HG03135 (cell line): ENCODE data around the gene PRKCA.

Source experiments
- ATAC-seq: cut with Tn5 transposase; IDR thresholded peaks from one replicate; pipeline ENCODE4 v1.9.1; 2021; ENCODE audit warnings: mild to moderate bottlenecking, moderate library complexity; ENCODE audit not compliant: unreplicated experiment

Gene PRKCA

DNA sequence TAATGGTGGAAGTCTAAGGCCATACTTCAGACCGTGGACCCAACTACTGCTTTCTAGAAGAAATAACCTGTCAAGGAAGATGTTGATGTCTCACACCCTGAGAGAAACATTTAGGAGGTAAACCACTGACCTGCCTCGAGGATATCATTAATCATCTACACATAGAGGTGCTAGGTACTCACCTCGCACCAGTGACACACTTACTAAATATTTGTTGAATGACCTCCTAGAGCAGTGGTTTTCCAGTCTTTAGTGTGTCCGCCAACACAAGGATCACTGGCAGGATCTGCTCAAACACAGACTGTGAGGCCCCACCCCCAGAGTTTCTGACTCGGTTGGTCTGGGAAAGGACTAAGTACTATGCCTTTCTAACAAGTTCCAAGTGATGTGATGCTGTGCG, 335.1 kb downstream of the PRKCA start:
- no peak for ATAC-seq

DNA sequence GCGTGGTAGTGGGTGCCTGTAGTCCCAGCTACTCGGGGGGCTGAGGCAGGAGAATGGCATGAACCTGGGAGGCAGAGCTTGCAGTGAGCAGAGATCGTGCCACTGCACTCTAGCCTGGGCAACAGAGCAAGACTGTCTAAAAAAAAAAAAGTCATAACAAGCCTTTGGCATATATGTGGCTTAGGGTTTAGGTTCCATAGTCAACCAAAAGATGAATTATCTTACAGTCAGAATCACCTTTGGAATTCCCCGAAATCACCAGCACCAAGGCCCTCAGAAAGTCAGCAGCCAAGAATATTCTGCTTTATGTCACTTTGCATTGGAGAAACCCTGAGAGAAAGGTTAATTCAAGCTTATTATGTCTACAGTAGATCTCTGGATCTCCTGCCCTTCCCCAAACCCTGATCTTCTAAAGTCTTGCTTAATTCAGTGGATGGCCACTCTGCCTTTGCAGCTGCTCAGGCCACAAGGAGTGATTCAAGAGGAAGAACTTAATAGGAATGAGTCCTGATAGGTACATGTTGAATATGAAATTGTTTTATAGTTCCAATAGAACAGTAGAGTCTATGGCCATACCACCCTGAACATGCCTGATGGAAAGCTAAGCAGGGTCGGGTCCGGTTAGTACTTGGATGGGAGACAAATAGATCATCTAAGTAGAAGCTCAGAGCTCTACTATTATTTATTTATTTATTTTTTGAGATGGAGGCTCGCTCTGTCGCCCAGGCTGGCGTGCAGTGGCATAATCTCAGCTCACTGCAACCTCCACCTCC, 336.5 kb downstream of the PRKCA start:
- no peak for ATAC-seq

DNA sequence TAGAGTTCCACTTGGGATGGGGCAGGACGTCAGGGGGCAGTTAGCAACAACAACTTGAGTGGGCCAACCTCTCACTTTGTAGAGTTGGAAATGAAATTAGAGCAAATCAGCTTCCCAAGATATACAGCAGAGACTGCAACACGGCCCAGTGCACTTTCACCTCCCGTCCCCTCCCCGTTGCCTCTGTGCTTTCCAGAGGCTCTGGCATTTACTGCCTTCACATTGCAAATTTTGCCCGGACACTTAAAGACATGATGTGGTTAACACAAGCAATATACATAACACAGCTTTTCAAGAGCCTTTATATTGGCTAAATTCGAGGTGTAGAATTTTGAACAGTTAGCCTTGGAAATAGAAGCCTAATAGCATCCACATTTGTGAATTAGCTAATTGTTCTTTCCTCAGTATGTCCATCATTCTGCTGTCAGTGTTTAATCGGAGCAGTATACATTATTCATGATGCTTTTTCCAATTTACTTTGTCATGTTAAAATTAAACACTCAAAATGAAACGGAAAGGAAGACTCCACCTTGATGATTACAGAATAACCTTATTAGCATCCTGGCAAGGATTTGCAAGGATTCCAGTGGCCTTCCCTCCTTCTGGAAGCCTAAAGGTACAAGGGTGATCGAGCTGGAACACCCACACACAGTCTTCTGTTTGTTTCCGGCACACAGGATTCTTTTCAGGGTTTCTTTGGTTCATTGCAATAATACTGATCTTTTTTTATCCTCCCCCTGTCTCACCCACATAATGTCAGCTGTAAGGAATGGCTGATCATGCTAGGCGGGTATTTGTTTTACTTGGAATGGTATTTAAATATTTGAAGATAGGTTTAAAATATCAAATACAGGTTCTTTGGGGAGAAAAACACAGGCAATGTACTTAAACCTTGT, 341.6 kb downstream of the PRKCA start:
- no peak for ATAC-seq

DNA sequence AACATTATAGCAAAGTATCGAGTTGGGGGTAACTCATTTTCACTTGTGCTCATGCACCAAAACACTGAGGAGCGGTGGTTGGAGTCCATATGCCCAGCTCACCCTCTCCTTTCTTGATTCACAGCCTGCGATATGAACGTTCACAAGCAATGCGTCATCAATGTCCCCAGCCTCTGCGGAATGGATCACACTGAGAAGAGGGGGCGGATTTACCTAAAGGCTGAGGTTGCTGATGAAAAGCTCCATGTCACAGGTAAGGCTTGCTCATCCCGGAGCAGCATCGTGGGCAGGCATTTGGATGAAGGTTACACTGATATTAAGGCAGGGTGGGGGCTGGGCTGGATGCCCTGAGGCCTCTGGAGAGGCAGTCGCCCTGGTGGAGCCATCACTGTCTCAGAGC, 342.8 kb downstream of the PRKCA start:
- no peak for ATAC-seq

DNA sequence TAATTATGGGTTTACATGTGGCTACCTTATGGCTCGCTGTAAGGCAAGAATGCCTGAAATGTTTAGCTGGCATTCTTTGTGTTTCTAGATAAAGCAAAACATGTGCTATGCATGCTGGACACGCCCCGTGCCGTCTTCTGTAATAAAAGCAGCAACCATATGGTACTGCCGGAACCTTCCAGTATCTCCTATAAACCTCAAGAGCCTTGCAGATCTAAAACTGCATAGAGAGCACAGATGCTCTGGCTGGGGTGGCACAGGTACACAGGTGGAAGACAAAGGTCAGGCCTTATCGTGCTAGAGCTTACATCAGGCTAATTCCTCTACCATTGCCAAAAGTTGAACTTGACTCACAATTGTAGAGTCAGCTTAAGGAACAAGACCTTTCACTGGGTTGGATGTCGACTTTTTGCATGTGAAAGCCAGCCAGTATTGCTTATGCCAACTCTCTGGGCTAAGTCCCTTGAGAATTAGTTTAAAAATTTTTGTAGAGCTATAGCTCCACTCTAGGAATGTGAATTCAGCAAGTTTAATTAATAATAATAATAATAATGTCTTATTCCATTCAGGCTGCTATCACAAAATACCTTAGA, 345.1 kb downstream of the PRKCA start:
- no peak for ATAC-seq

DNA sequence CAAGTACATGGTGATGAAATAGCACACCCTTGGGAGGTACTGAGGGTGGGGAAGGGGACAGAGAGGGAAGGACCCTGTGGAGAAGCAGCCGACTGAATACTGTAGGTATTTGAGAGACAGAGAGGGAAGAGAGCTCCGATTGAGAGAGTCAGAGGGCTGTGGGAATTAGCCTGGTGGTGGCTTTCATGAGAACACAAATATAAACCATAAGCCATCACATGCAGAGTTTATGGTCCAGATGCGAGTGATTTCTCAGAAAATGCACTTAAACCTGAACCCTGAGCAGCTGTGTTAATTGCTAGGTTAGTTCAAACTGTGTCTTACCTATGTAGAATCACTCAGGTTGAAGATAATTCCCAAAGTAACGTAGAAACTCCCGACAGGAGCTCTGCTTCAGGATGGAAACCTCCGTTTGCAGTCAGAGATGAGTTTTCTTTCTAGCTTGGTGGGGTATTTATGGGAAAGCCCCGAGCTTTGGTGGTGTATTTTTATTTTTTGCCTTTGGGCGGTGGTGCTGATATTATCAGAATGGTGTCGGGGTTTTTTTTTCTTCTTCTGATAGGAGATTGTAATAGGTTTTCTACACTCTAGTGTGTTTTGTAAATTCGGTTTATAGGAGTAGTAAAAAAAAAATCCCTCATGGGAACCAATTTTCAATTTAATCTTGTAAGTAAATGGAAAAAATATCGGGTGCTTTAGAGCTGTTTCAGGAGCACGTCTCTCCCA, 347.6 kb downstream of the PRKCA start:
- ATAC-seq: no peak

DNA sequence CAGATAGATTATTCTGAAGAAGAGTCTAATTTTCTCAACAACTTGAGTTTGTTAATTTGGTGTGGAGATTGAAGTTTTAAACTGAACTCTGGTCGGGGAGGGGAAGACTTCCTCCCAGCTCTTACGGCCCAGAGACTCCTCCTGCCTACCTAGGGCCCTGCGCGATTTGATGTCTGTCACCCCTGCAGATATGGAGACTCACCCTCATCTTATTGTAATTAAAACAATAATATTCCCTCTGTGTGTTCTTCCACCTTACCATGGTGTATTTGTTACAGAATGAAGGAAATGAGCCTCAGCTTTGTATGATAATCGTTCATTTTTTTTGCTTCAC, 348.1 kb downstream of the PRKCA start:
- ATAC-seq: no peak

DNA sequence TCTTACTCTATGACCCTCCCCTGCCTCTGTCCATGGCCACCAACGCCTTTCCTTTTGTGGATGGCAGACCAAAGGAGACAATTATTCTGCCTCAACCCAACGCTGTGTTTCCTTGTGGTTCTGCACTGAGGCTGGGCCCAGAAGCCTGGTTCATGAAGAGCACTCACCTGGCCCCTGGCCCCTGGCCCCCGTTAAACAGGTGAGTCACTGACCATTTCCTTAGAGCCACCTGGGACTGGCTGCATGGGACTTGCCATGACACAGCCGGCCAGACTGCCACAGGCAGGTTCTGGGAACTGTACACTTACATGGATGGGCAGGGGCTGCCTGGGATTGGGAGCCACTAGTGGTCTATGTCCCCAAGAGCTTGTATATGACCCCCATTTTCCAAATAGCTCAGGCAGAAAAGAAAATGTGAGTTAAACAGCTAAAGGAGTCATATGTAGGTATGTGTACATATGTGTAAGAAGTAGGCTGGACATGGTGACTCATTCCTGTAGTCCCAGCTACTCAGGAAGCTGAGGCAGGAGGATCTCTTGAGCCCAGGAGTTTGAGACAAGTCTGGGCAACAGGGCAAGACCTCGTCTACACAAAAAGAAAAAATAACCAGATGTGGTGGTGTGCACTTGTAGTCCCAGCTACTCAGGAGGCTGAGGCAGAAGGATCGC, 350.6 kb downstream of the PRKCA start:
- no peak for ATAC-seq

DNA sequence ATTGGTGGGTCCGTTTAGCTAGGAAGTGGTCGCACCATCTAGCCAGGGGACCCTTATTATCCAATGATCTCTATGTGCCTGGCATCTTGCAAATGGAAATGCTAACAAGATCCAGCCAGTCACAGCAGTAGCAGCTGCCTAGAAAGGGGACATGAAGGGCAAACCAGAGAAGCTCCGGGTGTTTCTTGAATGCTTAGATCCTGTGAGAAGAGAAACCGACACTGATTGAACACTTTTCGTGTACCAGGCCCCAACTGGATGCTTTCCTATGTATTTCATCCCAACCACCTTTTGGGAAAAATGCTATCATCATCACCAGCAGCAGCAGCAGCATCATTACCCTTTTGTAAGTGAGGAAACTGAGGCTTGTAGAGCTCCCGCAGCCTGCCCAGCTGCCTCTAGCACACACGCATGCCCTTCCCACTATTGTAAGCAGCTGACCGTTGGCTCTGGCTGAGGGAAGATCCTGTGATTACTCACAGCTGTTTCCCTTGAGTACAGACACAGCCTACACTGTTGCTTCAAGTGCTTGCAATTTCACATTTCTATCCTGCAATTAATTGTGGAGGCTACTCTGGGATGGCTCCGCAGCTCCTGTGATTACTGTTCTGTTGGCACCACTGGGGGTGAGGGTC, 351.8 kb downstream of the PRKCA start:
- no peak for ATAC-seq

DNA sequence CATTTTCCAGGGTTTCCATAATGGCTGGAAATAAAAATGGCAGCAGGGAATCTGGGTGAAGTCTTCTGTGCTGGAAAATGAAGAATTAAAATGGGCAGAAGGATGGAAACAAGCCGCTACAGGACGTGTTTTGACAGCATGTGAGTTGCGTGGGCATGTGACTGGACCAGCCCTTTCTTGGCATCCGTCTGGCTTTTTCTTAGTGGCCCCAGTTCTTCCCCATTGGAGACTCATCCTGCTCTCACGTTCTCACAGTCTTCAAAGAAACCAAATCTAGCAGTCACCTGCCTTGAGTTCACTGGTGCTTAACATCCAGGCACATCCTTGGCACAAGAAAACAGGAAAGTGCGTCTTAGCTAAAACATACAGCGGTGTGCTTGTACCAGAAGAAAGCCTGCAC, 352.4 kb downstream of the PRKCA start:
- ATAC-seq: no peak

DNA sequence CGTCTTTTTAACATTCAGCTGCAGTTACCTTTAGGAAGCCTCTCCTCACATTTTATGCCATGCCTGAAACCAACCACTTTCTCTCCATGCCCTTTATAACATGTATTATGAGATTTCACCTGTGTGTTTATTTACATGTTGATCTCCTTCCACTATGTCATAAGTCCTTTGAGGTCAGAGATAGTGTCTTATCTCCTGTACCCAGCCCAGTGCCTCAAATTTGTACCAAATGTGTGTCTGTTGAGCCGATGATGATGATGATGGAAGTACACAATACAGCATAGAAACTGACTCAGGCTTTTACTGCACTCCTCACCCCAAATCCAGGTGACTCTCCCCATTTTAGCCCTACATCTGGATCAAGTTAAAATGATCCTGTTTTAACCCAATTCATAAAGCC, 353.0 kb downstream of the PRKCA start:
- no peak for ATAC-seq

DNA sequence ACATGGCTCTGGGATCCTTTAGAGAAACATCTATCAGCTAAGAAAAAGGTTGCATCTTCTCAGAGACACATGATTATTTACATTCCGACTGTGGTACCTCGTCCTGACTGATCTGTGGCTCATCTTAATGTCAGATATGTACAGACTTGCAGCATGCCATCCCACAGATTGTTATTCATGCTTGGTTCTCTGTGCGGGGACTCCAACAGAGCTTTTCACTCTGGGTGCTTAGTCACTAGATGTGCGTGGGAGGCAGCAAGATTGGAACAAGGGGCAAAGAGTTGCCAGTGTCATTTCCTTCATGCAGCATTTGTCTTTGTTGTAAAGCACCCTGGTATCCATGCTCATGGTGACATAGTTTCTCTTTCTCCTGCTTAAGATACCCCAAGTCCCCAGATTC, 353.4 kb downstream of the PRKCA start:
- no peak for ATAC-seq

DNA sequence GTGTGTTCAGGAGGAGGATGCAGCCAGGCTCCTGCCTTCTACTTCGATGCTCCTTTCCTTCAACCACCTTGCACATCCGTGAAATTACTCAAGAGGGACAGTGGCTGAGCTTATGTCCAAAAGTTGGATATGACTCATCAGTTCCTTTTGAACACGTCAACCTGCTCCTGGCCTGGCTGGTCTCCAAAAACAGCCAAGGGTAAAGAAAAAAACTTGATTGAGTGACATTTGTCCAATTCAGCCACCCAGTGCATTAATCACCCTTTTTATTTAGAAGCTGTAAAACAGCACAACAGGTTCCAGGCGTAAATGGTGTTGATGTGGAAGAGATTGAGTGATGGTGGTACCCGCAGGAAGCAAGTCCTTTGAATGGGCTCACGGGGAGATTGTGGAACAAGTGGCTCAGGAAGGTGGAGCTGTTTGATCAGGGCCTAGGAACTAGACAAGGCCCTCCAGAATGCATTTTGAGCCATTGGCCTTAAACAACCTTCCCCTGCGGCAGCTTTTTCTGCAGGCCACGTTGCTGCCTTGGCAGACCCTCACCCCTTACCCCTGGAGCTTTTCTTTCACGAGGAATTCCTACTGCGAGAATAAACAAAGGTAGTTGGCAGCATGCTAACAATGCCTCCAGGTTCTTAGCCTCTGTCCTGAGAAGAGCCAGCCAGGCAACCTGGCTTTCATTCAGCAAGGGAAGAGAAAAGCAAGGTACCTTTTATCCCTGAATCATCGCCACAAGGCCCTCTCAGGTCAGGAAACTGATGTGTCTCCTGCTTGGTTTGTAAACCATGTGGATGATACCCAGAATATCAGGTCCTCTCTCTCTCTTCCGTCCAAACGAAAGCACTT, 359.2 kb downstream of the PRKCA start:
- ATAC-seq: no peak

DNA sequence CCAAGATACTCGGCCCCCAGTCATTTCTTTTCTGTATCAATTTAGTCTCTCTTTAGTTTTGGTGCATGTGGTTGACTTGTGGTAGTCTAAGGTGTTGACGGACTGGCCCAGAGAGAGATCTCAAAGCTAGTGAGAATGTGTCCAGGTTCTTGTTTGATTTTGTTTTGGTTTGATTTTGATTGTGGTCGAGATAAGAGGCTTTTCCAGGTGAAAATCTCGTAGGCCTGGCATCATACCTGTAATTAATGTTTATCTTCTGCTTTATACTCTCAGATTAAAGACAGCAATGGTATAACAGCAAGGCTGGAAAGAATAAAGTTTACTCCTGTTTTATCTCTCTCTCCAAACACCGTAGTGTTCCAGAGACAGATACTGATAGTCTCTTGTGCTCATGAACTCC, 360.1 kb downstream of the PRKCA start:
- ATAC-seq: no peak

DNA sequence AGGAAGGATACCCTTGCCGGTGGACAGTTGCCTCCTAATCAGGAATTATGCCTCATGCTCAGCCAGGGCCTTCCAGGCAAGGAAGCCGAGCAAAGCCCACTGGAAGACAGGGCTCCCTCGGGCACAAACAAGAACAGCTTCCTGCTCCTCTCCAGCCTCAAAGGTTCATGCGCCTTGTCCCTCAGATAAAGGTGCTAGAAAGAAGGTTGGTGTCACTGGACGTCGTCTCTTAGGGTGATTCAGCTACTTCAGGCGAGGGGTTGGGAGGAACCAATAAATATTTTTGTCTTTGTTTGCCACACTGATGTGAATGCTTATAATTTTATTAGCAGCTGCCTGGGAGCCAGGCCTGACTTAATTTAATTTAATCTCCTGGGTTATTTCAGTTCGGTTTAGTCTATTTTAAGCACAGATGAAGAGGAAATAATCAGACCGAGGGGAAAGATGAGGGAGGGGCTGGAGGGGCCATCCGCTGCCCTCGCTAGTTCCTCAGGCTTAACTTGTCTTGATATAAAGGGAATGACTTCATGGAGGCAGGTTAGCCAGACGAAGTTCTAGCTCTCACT, 360.7 kb downstream of the PRKCA start:
- no peak for ATAC-seq

DNA sequence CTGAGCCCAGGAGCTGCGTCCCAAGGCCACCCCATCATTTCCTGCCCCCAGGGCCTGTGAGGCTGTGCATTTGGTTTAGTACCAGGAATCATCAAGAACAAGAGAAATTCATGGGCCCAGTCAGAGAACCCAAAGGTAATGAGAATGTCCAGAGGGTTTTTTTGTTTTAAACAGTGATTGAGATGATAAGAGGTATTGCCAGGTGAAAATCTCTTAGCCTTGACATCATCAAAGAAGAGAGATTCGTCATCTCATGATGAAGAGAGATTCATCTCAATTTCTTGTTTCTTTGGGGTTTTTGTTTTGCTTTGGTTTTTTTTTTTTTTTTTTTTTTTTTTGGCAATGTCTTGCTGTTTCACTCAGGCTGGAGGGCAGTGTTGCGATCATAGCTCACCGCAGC, 361.9 kb downstream of the PRKCA start:
- ATAC-seq: no peak

DNA sequence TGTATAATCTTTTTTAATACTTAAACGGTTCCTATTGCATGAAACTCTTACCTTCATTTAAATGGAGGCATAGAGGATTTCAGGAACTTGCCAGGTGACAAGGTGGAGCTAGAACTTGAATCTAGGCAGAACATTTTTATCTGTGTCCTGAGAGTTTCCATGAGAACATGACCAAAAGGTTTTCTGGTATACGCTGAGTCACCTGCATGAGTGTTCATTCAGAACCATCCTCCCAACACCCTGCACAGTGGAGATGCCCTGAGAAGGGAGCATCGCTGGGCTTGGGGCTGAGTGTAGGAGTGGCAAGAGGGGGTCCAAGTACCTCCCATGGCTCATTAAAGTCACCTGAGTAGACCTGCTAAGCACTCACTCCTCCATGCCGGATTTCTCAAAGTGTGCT, 362.8 kb downstream of the PRKCA start:
- no peak for ATAC-seq

DNA sequence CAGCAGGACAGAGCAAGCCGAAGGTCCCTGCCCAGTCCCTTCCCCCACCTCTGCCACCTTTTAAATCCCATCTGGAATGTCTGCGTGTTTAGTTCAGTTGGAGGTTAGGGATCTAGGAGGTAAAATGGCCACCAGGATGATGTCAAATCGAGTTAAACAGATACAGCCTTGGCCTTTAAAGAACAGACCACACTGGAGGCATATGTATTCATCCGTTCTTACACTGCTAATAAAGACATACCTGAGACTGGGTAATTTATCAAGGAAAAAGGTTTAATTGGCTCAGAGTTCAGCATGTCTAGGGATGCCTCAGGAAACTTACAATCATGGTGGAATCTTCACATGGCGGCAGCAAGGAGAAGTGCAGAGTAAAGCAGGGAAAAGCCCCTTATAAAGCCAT, 364.7 kb downstream of the PRKCA start:
- no peak for ATAC-seq

DNA sequence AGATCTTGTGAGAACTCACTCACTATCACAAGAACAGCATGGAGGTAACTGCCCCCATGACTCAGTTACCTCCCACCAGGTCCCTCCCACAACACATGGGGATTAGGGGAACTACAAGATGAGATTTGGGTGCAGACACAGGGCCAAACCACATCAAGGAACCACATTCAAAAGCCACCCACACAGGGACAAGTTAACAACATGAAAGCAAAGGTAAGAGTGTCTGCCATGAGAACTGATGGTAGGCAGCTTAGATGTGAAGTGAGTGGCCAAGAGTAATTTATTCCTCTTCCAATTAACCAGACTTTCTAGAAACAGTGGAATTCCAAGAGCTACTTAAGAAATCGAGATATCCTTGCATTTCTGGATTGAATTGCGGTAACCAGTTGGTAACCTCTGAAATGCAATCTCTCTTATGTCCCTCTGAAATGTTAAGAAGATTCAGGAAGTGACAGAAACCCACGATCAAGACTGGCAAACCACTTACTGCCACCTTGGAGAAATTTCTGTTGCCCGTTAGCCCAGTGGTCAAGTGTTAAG, 365.1 kb downstream of the PRKCA start:
- ATAC-seq: no peak
